HL-60 (cell line): ENCODE data around the gene GAB2.

Experiments used
- DNase-seq, 2 experiments: peaks; one replicate each; pipeline ENCODE4 v3.0.0-alpha.2; 2010 to 2020; ENCODE audit warnings: low read depth in 1 of 2, low spot score in 1 of 2
- H3K27ac ChIP-seq: fragments of 250-450 bp; sonication (Bioruptor Pico); replicated peaks from 2 replicates; pipeline ENCODE4 v1.5.1; 2020; ENCODE audit warnings: mild to moderate bottlenecking, moderate library complexity
- H3K27me3 ChIP-seq: fragments of 250-450 bp; sonication (Bioruptor Pico); 2 replicates; pipeline ENCODE4 v1.5.1; 2021; ENCODE audit warnings: mild to moderate bottlenecking, moderate library complexity; ENCODE audit not compliant: insufficient read depth, poor library complexity, severe bottlenecking
- H3K4me3 ChIP-seq: replicated peaks from 2 replicates; pipeline ENCODE4 v1.5.1; 2011; ENCODE audit warnings: mild to moderate bottlenecking, control low read depth, low read length; ENCODE audit not compliant: insufficient read depth
- CTCF ChIP-seq: IDR thresholded peaks from one replicate; pipeline ENCODE4 v1.5.1; 2011; ENCODE audit warnings: low read length, control low read depth, inconsistent platforms; ENCODE audit not compliant: insufficient read depth
- GABPA ChIP-seq: IDR thresholded peaks from 2 replicates; pipeline ENCODE4 v1.6.1; 2012; ENCODE audit warnings: low read depth
- POLR2AphosphoS5 ChIP-seq: IDR thresholded peaks from 2 replicates; pipeline ENCODE4 v1.6.1; 2012; ENCODE audit warnings: low read depth
- REST ChIP-seq: IDR thresholded peaks from 2 replicates; pipeline ENCODE4 v1.6.1; 2012; ENCODE audit warnings: low read depth; ENCODE audit not compliant: insufficient replicate concordance
- SPI1 ChIP-seq: IDR thresholded peaks from 2 replicates; pipeline ENCODE4 v1.6.1; 2012; ENCODE audit warnings: low read depth, mild to moderate bottlenecking, borderline replicate concordance

GAB2 gene

GRCh38 chr11:78248191-78248590 is 169.4 kb downstream of the GAB2 start:
- Histone ChIP-seq H3K27me3 (no peaks in the 10 kb centered on the region), H3K27ac (no peak overlapping the region), H3K4me3 (no peak overlapping the region)
- TF ChIP-seq REST: no peak
- no peak for TF ChIP-seq GABPA
- TF ChIP-seq CTCF: no peak
- no peak for TF ChIP-seq POLR2AphosphoS5
- TF ChIP-seq SPI1: no peak
- DNase-seq: no peak

GRCh38 chr11:78244546-78245255 is 172.9 kb downstream of the GAB2 start:
- Histone ChIP-seq H3K27me3 (no peaks in the 10 kb centered on the region), H3K27ac (no peak overlapping the region), H3K4me3 (no peak overlapping the region)
- TF ChIP-seq CTCF (no peak), GABPA (no peak), SPI1 (no peak), POLR2AphosphoS5 (no peak), REST (no peak)
- DNase-seq: no peak

- TF ChIP-seq REST (no peak), CTCF (no peak), POLR2AphosphoS5 (no peak), GABPA (no peak), SPI1 (no peak)
- no peak overlapping the region for H3K27ac ChIP-seq
- no peak for DNase-seq
- H3K27me3 ChIP-seq: no peaks in the 10 kb centered on the region
- no peak overlapping the region for H3K4me3 ChIP-seq
Observed at GRCh38 chr11:78244080-78244479, 173.5 kb downstream of the GAB2 start.
